ENCODE measurements around the gene EML4. TPM values are rescaled to one million over a fixed set of nuclear protein-coding genes. Genes with fewer than 3 reads are reported as not detected.

EML4 gene
- total and polyA plus RNA-seq, 9 of the 15 experiments (the other 6 are each of a cell fraction or from before 2014, with no cell fraction given) = 14.7 to 48.3 (median 36.5) TPM

DNA sequence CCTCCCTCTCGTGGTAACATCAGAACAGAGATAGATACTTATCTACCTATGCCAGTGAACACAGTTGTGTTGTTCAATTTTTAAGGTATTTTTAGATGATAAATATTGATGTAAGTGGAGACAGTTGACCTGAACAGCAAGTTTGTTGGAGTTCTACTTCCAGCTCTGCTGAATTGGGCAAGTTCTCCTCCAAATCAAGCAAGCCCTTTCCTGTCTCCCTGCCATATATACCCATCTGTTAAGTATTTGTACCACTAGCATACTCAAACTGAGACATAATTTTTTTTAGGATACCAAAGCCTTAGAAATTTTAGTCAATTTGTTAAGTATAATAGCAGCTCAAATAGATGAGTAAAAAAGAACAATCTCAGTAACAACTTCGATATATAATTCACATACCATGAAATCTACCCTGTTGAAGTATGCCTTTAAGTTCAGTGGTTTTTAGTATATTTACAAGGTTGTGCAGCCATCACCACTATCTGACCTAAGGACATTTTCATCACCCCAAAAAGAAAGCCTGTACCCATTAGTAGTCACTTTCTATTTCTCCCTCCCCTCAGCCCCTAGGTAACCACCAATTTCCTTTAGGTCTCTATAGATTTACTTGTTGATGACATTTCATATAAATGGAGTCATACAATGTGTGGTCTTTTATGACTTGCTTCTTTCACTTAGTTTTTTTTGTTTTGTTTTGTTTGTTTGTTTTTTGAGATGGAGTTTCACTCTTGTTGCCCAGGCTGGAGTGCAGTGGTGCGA is 130.0 kb downstream of the EML4 start:
- no peak for ATAC-seq
- in situ Hi-C loops (cut with MboI) = no loop called here
- H3K9me1 ChIP-seq (ENCODE audit: control insufficient read depth, insufficient read depth, low read length) = no peaks in the 10 kb centered on the region
- H3K4me2 ChIP-seq (ENCODE audit: insufficient read depth, low read length) = no peak overlapping the region
- 82% methylated on average over 3 of the region's 3 CpGs for WGBS (ENCODE audit: insufficient coverage, low coverage, missing lambda C conversion rate)
- H3K4me1 ChIP-seq (replicated peaks in 1 of 2; ENCODE audit: control insufficient read depth in 2 of 2, insufficient read depth in 2 of 2, low read length in 2 of 2) = no peaks in the 10 kb centered on the region
- H3K9me3 ChIP-seq (replicated peaks; ENCODE audit: control insufficient read depth, insufficient read depth, low read depth, low read length) = no peaks in the 10 kb centered on the region
- ChIA-PET CTCF (ENCODE audit: low intra/inter-chr PET ratio) (no interaction called here), POLR2A (no interaction called here)
- H3K4me3 ChIP-seq = no peak overlapping the region
- no peak for DNase-seq (ENCODE audit: extremely low read depth in 1 of 4, low spot score in 3 of 4)
- TF ChIP-seq BDP1 (IDR thresholded peaks at IDR 0.05; ENCODE audit: insufficient read depth, insufficient read length) = no peak
- no peak for TF ChIP-seq MYBL2 (IDR thresholded peaks at IDR 0.05; ENCODE audit: low read depth)
- no peak for TF ChIP-seq MYBL2 (CRISPR knock-in tag; IDR thresholded peaks at IDR 0.05; ENCODE audit: borderline replicate concordance)
- TF ChIP-seq KLF16 (IDR thresholded peaks at IDR 0.05) = no peak
- TF ChIP-seq ZNF12 (CRISPR knock-in tag; IDR thresholded peaks at IDR 0.05) = no peak
- no peak for TF ChIP-seq ZNF165 (CRISPR knock-in tag; IDR thresholded peaks at IDR 0.05; ENCODE audit: borderline replicate concordance)
- no peak for TF ChIP-seq CBX2 (IDR thresholded peaks at IDR 0.05; ENCODE audit: insufficient read depth, low read length, poor library complexity, severe bottlenecking)
- TF ChIP-seq POLR2AphosphoS5 (IDR thresholded peaks at IDR 0.05; ENCODE audit: control insufficient read depth, insufficient read depth, low read depth, low read length) = no peak
- TF ChIP-seq, protein P1, sequence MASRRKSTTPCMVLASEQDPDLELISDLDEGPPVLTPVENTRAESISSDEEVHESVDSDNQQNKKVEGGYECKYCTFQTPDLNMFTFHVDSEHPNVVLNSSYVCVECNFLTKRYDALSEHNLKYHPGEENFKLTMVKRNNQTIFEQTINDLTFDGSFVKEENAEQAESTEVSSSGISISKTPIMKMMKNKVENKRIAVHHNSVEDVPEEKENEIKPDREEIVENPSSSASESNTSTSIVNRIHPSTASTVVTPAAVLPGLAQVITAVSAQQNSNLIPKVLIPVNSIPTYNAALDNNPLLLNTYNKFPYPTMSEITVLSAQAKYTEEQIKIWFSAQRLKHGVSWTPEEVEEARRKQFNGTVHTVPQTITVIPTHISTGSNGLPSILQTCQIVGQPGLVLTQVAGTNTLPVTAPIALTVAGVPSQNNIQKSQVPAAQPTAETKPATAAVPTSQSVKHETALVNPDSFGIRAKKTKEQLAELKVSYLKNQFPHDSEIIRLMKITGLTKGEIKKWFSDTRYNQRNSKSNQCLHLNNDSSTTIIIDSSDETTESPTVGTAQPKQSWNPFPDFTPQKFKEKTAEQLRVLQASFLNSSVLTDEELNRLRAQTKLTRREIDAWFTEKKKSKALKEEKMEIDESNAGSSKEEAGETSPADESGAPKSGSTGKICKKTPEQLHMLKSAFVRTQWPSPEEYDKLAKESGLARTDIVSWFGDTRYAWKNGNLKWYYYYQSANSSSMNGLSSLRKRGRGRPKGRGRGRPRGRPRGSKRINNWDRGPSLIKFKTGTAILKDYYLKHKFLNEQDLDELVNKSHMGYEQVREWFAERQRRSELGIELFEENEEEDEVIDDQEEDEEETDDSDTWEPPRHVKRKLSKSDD (conservative IDR thresholded peaks at IDR 0.05; ENCODE audit: low read length) = no peak
- no peak for TF ChIP-seq YBX1 (IDR thresholded peaks at IDR 0.05)
- no peaks in the 10 kb centered on the region for H4K20me1 ChIP-seq (replicated peaks; ENCODE audit: control insufficient read depth, insufficient read depth, low read length)
- no peak overlapping the region for H3K27ac ChIP-seq (ENCODE audit: extremely low read depth, low read depth, low read length)
- no peak for FAIRE-seq
- H3K9ac ChIP-seq (ENCODE audit: insufficient read depth in 1 of 2, low read depth in 2 of 2, low read length in 2 of 2) = no peak overlapping the region
- no peaks in the 10 kb centered on the region for H3K79me2 ChIP-seq (ENCODE audit: control insufficient read depth, insufficient read depth, low read length)
- no TSS peak for BruUV-seq (replicated peaks)
- peaks cover 42% of the 10 kb centered on the region; the same call in 2 of the 3 replicates for H3K36me3 ChIP-seq (ENCODE audit: control insufficient read depth, insufficient read depth, low read length)
- intact Hi-C loops (cut with micrococcal nuclease) = no loop called here
- no peaks in the 10 kb centered on the region for H3K27me3 ChIP-seq (ENCODE audit: control insufficient read depth in 2 of 2, insufficient read depth in 2 of 2, low read length in 2 of 2)
- no peak overlapping the region for H2AFZ ChIP-seq (ENCODE audit: low read depth, low read length)
